Body of pancreas (tissue), 4 donors: ENCODE data around the gene CARD11. TPM values are rescaled to one million over a fixed set of nuclear protein-coding genes. Genes with fewer than 3 reads are reported as not detected.

ENCODE experiments used
- ATAC-seq: fragments of 150-250 bp; one replicate; pipeline ENCODE4 v1.9.1; 2016
- DNase-seq, 4 donors: peaks; one replicate each; pipeline ENCODE4 v3.0.0-alpha.2; 2019
- H3K27ac ChIP-seq, 4 donors: fragments of 200-600 bp; sonication (generic); 1 replicate in 3 of 4; 2 replicates in 1 of 4; pipeline versions ENCODE4 v1.5.1 to v1.6.1; 2016 to 2019; ENCODE audit warnings: mild to moderate bottlenecking in 1 of 4, mixed read lengths in 1 of 4, moderate library complexity in 1 of 4
- H3K27me3 ChIP-seq, 2 donors: fragments of 200-600 bp; sonication (generic); one replicate each; pipeline ENCODE4 v1.6.0; 2016; ENCODE audit warnings: mild to moderate bottlenecking in 1 of 2
- H3K36me3 ChIP-seq, 2 donors: fragments of 200-600 bp; sonication (generic); replicated peaks in 1 of 2; 2 replicates each; pipeline ENCODE4 v1.5.1; 2016; ENCODE audit warnings: low read depth in 2 of 2; ENCODE audit not compliant: insufficient read depth in 1 of 2
- H3K4me1 ChIP-seq: fragments of 200-600 bp; sonication (generic); one replicate; pipeline ENCODE4 v1.6.0; 2016
- H3K4me3 ChIP-seq, 2 donors: fragments of 200-600 bp; sonication (generic); 1 replicate in 1 of 2; 2 replicates in 1 of 2; pipeline ENCODE4 v1.5.1; 2016 to 2019
- H3K9me3 ChIP-seq, 3 donors: fragments of 200-600 bp; sonication (generic); 1 replicate in 2 of 3; 2 replicates in 1 of 3; pipeline ENCODE4 v1.5.1; 2016
- CTCF ChIP-seq, 7 experiments: fragments of 450-650 bp in 4 of 7; fragments of 200-600 bp in 3 of 7; sonication (generic) in 3 of 7; IDR thresholded peaks; one replicate each; pipeline ENCODE4 v1.5.1; 2016 to 2019; ENCODE audit warnings: antibody characterized with exemption in 7 of 7
- POLR2A ChIP-seq, 3 donors: fragments of 450-650 bp; IDR thresholded peaks; one replicate each; pipeline ENCODE4 v1.6.1; 2016; ENCODE audit warnings: antibody characterized with exemption in 3 of 3, mild to moderate bottlenecking in 2 of 3
- WGBS, 2 donors: methylation state at CpG; one replicate each; pipeline ENCODE4 v1.1.5; 2017; 5-methylcytosine and 5-hydroxymethylcytosine counted together
- intact Hi-C: fragments of 100-400 bp; cut with DNase I; formaldehyde crosslinking; loops from one replicate; pipeline ENCODE4 v1.15.1; 2023
- total RNA-seq, 2 donors: library from RNA; depleted of rRNA; stranded (reverse); fragments of >200 nt; gene quantifications; one replicate each; pipeline ENCODE4 v1.1.0, GENCODE V29; 2016

The CARD11 gene
- total RNA-seq, 2 donors from 2014 or later = 2.0 to 3.4 TPM

- intact Hi-C loops = no loop called here
- no peak for DNase-seq
- 60 to 77% methylated on average over 21 to 22 of the region's 22 CpGs for WGBS, 2 donors
- Histone ChIP-seq H3K27me3 (no peaks in the 10 kb centered on the region), H3K36me3 (no peaks in the 10 kb centered on the region), H3K4me3 (no peak overlapping the region), H3K9me3 (no peaks in the 10 kb centered on the region), H3K4me1 (peaks cover 4% of the 10 kb centered on the region), H3K27ac (no peak overlapping the region)
- no peak for TF ChIP-seq POLR2A (IDR thresholded peaks at IDR 0.05)
- TF ChIP-seq CTCF (IDR thresholded peaks at IDR 0.05) = no peak
- no peak for ATAC-seq
Observed at GRCh38 chr7:2924866-2925840, 118.5 kb downstream of the CARD11 start.

GRCh38 chr7:2923886-2924574 lies 119.6 kb downstream of the CARD11 start:
- TF ChIP-seq POLR2A (IDR thresholded peaks at IDR 0.05) = no peak
- TF ChIP-seq CTCF (IDR thresholded peaks at IDR 0.05) = no peak
- Histone ChIP-seq H3K9me3 (no peaks in the 10 kb centered on the region), H3K4me3 (no peak overlapping the region), H3K36me3 (no peaks in the 10 kb centered on the region), H3K27me3 (no peaks in the 10 kb centered on the region), H3K27ac (no peak overlapping the region), H3K4me1 (peaks cover 4% of the 10 kb centered on the region)
- ATAC-seq = no peak
- DNase-seq = no peak
- intact Hi-C loops = no loop called here
- WGBS, 2 donors = 70 to 81% methylated on average over 10 to 17 of the region's 17 CpGs

GRCh38 chr7:2923291-2923781 lies 120.3 kb downstream of the CARD11 start:
- intact Hi-C loops = no loop called here
- H3K4me3 ChIP-seq = no peak overlapping the region
- WGBS, 2 donors = 80 to 89% methylated on average over 7 to 17 of the region's 17 CpGs
- DNase-seq (no peak), ATAC-seq (no peak)
- no peaks in the 10 kb centered on the region for H3K9me3 ChIP-seq
- peaks cover 4% of the 10 kb centered on the region for H3K4me1 ChIP-seq
- TF ChIP-seq CTCF (IDR thresholded peaks at IDR 0.05) (no peak), POLR2A (IDR thresholded peaks at IDR 0.05) (no peak)
- no peaks in the 10 kb centered on the region for H3K36me3 ChIP-seq
- no peak overlapping the region for H3K27ac ChIP-seq
- H3K27me3 ChIP-seq = no peaks in the 10 kb centered on the region

- Histone ChIP-seq H3K27ac (no peak overlapping the region), H3K27me3 (no peaks in the 10 kb centered on the region), H3K4me1 (peaks cover 4% of the 10 kb centered on the region), H3K4me3 (no peak overlapping the region), H3K36me3 (no peaks in the 10 kb centered on the region), H3K9me3 (no peaks in the 10 kb centered on the region)
- no peak for DNase-seq
- ATAC-seq = no peak
- TF ChIP-seq POLR2A (IDR thresholded peaks at IDR 0.05) (no peak), CTCF (IDR thresholded peaks at IDR 0.05) (no peak)
- 74 to 80% methylated on average over 5 to 15 of the region's 15 CpGs for WGBS, 2 donors
- intact Hi-C loops = no loop called here
Observed at GRCh38 chr7:2922866-2923265, 120.8 kb downstream of the CARD11 start.
